Stimulated activated CD4-positive, alpha-beta T cell treated with anti-CD3 and anti-CD28 coated beads, Interleukin-15, amount 100 ng/mL, for 48 hours (primary cell): ENCODE results near the gene SFR1.

Source experiments
- DNase-seq, 2 donors: peaks; one replicate each; pipeline ENCODE4 v3.0.0-alpha.2; 2020; ENCODE audit warnings: low read depth in 2 of 2

Gene SFR1, protein sequence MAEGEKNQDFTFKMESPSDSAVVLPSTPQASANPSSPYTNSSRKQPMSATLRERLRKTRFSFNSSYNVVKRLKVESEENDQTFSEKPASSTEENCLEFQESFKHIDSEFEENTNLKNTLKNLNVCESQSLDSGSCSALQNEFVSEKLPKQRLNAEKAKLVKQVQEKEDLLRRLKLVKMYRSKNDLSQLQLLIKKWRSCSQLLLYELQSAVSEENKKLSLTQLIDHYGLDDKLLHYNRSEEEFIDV

DNA sequence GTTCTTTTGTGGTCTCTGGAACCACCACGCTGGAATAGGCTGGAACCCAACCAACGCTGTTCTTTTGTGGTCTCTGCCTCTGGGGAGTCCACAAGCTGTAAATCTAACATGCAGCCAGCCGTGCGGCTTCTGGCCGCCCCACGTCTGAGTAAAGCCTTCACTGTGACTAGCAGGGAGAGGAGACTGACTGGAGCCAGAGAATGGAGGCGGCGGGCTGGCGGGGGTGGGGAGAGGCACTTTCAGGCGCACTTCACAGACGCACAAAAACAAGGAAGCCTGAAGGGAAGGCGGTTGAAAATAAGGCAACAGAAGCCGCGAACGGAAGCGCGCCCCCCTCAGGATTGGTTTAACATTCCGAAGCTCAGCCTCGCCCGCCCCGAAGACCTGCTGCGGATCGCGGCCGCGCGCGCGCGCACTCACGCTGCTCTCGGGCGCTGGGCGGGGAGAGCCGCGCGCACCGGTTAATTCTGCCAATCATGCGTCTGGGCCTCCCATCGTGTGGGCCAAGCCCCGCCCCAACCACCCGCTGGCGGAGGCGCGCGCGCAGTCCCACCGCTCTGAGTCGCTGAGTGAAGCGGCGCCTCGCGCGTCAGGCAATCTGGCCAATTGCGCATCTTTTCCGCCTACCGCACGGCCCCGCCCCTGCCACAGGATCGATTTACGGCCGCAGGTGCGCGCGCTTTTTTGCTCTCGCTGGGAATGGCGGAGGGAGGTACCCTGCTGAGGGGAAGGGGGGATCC, at the start of gene SFR1:
Gene SFR1, plus strand, starts transcription at position 687 of the 740 bp plus-strand sequence. Its CDS starts 13 bp downstream, at position 700.
- DNase-seq: peak; percentile 97 to 98

DNA sequence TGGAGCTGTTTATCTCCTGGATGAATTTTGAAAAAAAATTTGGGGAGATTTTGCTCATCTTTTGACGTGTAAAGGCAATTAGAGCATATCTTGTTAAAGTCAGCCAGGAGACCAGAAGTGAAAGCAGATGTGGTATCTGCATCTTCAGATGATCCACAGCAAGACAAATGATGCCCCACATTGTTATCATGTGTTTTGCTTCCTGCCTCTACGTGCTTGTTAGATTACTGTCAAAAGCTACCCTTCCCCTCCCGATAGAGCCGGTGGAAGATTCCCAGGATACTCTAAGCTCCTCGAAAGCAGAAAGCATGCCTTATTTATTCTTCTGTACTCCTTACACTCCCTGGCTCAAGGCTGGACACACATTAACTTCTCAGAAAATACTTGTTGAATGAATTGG, 49.2 kb upstream of the SFR1 start:
- no peak for DNase-seq

DNA sequence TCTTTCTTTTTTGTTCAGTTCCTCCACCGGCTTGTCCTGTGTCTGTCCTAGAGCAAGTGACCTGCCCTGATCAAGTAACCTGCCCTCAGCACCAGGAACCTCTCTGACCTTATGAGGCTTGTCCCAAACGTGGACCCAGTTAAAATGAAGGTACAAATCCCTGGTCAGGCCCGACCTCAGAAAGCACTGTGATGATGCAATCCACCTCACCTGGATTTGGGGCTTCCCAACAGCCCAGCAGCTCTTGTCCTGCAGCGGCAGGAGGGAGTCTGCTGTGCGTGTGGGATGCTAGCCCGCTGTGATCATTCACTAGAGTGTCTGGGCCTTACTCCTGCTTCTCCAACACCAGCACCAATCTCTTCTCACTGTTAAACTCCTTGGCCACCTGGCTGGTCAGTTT, 47.5 kb upstream of the SFR1 start:
- DNase-seq: no peak

DNA sequence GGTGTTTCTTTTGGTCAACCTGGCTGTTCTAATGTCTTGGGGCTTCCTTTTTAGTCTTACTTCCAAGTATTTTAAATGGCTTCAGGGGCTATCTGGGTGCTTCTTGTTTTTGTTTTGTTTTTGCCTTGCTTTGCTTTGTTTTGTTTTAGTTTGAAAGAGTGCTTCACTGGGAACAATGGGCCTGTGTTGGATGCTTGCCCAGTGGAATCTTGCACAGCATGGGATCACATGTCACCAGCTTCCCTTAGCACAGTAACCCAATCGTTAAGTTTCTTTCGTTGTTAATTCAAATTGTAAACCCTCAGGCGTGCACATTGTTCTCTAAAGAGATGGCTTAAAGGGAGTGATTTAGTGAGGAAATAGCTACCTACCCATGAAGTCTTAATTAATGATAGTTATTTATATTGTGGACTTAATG, 45.2 kb upstream of the SFR1 start:
- DNase-seq: no peak

DNA sequence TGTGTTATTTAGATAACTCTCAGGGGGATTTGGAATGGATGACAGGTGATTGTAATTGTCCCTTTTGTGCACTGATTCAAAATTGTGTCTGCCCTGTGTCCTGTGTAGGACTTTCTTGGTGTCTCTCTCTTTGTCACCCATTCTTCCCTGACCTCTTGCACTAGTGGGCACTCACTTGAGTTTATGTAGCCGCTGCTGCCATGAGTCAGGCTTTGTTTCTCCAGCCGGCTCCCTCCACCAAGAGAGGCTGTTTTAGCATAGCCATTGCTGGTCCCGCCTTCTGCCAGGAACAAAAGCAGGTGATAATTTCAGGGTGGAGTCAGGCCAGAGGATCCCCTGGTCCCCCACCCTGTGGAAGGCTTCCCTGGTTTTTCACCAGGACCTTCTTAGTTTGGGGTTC, 44.7 kb upstream of the SFR1 start:
- DNase-seq: no peak

DNA sequence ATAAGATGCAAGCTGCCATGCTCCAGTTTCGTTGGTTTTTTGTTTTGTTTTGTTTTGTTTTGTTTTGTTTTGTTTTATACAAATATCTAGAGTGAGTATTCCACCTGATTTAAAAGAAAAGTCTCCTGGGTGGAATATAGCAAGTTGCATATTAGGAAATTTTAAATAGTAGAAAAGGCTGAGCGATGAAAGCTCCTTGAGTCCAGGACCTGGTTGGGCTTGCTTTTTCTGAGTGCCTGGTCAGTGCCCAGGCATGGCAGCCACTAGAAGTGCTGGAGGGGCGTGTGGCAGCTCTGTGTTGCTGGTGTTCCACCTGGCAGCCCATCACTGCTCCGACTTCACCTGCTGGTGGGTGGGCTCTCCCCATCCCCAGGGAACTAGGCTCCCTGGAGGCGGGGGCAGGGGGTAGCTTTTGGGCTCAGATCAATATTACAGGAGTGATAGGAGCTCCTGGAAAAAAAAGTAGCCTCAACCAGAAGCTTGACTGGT, 44.3 kb upstream of the SFR1 start:
- DNase-seq: no peak

DNA sequence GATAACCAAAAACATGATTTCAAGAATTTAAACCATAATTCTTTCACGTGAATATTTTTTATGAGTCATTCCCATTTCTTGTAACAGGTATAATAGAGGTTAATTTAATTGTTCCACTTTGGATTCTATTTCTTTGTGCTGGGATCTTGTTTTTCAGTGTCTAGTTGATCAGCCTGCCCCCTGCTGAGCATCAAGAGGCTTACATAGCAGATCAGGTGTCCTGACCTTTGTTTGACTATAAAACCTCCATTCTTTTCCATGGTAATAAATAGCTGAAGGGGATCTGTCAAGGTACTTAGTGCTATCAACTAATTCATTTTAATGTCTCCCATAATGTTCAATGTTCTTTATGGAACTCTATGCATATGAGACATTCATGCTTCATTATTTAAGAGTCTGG, 41.2 kb upstream of the SFR1 start:
- DNase-seq: no peak

DNA sequence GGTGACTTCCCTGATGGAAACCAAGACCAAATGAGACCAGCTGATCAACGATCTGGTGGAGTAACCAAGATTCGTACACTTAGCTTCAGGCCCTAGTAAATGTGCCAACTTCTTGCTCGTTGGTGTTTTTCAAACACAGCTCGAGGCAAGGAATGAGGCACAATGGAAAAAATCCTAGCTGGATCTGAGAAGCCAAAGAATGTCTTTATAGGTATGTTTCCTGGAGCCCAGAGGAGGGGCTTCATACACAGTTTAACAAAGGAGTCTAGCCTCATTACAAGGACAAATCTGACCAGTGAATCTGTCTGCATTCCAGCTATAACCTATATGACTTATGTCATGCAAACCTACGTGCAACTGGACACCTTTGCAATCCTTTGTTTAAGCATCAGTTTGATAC, 40.0 kb upstream of the SFR1 start:
- no peak for DNase-seq

DNA sequence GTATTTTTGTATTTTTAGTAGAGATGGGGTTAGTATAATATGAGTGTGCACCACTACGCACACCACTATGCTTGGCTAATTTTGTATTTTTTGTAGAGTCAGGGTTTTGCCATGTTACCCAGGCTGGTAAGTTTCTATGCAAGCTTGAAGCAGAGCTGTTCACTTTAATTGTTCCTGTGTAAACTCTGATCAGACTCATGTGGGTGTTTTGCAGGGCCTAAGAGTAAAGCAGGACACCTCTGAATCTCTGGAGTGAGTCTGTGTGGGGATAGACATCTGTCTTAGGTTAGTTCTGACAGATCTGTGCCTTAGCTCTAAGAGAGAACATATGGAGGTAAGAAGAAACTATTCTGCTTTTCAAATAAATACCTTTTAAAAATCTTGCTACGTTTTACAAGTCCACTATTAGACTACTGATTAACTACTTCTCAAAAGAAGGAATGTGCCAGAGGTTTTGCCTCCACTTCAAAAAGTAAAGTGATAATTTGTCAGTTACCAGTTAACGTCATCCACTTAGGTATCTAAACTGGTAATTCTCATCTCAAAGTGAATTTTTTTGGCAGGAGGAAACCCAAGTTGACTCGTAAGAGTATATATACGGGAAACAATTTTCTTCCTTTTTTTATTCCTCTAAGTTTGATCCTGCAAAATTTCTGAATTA, 37.4 kb upstream of the SFR1 start:
- no peak for DNase-seq

DNA sequence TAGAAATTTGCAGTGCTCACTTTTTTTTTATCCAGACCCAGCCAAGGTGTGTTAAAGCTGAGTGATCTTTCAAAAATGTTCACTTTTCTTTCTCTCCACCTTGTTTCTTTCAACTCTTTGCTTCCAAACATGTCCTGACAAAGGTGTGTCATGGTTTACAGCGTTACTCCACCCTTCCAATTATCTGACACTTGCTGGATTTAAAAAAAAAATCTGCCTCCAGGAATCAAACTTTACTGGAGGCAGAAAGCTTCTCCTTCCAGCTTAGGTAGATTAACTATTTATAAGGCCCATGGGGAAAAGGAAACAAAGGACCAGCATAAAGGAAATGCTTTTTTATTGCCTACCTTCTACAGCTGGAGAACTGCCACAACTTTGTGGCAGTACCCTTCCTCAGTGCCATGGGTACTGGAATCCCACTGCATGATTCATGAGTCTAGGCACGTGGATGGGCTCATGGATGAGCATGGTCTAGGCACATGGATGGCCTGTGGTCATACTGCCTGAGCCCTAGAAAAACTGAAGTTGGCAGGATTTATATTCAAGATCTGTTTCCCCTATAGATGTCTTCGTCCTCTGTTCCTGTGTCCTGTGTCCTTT, 36.1 kb upstream of the SFR1 start, which contains the start of gene COL17A1:
Gene COL17A1, minus strand, starts transcription at position 80 of the 600 bp plus-strand sequence. CDS start 5,207 bp downstream, outside the sequence.
- no peak for DNase-seq

DNA sequence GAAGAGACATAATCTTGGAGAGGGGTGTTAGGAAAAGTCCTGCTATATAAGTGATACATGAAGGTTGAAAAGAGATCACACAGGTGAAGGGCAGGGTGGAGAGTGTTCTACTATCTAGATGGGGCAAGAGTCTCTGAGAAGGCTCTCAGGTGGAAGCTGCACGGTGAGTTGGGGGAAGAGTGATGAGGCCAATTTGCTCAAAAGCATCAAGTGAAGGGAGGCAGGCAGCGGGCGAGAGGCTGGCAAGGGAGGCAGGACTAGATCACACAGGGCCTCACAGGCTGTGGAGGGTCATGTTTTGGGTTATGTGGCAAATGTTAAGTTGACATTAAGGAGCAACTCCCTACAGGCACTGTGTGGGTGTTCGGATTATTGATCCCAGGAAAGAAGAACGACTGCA, 33.7 kb upstream of the SFR1 start:
- DNase-seq: no peak

DNA sequence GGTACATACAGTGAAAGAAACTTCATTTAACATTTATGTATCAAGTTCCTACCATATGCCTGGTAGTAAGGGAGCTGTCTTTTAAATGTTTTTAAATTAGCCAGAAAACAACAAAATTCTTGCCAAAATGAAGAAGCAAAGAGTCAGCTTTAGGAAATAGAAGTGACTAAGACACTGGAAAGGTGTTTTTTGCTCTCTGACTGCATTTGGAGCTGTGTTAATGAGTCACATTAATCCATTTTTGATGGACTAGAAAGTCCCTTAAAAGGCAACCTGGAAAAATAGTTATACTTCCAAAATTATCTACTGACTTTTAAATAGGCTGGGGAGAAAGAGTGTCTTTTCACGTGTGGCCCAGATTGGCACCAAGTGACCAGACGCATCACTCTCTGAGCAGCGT, 32.4 kb upstream of the SFR1 start:
- DNase-seq: no peak

DNA sequence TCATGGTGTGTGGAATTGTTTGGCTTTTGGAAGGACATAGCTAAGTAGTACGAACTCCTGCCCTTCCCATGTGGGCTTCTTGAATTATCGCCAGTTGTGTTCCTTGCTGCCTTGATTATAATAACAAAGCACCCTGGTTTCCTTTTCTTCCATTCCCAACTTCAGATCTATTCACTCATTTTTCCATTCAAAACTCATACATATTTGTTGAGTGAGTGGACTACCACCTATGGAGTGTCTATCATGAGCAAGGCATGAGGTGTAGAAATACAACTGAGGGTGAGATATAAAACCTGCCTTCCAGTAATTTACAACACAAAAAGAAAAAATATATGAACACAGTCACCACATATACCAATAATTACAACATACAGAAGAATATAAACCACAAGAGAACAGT, 31.4 kb upstream of the SFR1 start:
- no peak for DNase-seq

DNA sequence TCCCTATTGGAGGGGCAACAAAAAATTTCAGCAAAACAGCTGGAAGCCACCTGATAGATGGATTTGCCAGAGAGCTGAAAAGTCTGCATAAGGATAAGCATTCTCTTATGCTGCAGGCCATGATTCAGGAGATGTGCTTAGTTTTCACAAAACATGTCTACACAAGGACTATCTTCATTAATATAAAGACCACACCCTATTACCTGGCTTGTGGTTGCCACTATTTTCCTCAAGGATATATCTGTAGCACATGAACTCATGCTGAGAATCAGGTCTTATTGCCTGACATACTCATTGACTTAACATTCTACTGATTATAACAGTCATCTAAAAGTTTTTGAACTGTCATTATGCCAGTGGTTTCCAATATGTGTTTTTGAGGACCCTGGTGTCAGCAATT, 29.2 kb upstream of the SFR1 start:
- no peak for DNase-seq

DNA sequence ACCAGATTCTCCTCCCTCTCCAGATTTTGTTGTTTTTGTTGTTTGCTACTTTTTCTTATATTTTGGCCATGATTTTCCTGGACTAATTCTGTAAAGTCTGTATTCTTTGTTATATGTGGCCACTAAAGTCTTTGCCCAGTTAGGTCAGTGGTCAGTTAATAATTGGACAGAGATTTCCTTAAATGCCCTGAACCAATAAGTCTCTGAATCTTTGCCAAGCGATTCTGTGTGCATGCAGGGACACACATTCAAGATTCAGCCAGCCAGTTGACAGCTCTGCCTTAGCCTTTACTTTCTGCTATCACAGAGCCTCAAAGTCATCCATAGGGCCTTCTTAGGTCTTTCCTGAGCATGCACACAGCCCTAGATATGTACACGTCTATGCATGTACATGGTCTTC, 25.3 kb upstream of the SFR1 start:
- DNase-seq: no peak

DNA sequence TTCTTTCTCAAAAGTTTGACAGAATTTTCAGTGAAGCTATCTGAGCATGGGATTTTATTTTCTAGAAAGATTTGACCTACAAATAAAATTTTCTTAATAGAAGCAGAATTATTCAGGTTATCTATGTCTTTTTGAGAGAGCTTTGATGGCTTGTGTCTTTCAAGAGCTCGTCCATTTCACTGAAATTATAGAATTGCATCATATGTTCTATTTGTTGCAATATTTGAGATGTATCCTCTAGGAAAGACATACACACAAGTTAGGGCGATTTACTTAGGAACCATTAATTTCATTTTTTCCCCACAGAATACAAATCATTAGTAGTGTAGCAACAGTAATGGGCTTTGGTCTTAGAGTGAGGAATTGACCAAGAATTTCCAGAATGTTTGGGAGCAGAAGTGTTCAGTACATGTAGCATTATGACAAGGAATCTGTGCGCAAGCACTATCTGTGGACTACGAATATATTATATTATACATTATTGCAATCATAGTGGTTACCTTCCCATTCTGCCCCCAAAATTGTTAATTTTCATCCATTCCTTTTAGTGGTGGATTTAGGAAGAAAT, 23.5 kb upstream of the SFR1 start:
- no peak for DNase-seq

DNA sequence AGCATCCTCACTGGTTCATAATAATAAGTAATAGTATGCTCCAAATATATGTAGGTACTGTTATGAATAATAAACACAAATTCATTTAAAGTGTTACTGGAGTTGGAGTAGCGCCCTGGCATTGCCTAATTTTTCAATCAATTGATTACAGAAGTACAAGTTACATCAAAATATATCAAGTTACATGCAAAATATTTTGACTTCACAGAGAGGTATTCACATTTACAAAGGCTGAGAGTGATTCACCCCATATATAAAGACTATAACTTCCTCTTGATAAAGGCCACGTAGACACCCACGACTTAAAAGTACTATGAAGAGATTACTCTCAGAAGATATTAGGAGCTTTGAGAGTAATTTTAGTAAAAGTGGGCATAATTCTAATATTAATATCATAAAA, 22.7 kb upstream of the SFR1 start:
- DNase-seq: no peak

DNA sequence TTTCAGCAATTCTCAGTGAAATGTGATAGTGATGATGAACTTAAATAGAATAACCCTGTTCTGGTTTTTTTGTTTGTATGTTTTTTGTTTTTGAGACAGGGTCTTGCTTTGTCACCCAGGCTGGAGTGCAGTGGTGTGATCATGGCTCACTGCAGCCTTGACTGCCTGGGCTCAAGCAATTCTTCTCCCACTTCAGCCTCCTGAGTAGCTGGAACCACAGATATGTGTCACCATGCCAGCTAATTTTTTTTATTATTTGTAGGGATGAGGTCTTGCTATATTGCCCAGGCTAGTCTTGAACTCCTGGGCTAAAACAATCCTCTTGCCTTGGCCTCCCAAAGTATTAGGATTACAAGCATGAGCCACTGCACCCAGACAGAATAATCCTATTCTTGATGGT, 22.0 kb upstream of the SFR1 start:
- DNase-seq: no peak

DNA sequence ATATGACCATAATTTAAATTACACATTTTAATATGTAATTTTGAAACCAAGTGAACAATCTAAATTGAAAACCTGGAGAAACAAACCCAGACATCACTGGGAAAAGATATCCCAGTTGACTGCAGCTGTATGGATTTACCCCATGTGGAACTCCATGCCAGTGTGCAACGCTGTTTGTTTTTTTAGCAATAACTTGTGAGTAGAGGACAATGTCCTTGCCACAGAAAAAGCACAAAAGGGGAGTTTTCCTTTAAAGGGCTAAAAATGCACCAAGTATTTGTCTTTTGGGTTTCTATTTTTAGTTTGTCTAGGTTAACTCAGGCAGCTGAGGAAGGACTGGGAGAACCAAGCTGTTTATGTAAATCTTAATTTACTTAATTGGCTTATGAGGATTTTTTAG, 21.2 kb upstream of the SFR1 start:
- no peak for DNase-seq

DNA sequence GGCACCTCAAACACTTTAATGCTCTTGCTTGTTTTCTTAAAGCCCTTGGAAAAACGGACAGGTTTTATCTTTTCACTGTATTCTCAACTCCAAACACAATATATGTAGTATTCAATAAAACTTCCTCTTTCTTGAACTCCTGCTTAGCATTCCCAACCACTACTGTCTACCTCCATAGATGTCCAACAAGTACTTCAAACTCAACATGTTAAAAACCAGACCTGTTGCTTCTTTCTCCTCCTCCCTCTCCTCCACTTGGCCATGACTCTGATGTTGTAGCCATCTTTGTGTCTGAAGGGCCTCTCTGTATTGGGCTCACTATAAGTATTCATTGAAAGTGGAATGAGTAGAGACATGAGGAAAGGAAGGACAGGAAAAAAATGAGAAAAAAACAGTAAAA, 20.1 kb upstream of the SFR1 start:
- no peak for DNase-seq

DNA sequence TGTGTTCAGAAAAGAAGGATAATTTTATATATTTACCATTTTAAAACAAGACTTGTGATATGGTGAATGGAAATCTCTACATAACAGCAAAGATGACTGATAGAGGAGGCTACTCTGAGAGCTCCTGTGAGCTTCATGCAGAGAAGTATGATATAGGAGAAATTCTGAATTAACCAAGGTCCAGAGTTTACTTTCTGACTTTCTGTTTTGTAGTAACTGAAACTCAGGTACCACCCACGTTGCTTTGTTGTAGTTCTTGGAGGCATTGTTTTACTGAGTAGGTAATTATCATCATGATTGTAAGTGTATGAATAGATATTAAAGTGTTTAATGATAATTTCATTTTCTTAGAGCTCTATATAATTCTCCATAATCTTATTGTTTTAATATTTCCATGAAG, 18.0 kb upstream of the SFR1 start:
- no peak for DNase-seq

DNA sequence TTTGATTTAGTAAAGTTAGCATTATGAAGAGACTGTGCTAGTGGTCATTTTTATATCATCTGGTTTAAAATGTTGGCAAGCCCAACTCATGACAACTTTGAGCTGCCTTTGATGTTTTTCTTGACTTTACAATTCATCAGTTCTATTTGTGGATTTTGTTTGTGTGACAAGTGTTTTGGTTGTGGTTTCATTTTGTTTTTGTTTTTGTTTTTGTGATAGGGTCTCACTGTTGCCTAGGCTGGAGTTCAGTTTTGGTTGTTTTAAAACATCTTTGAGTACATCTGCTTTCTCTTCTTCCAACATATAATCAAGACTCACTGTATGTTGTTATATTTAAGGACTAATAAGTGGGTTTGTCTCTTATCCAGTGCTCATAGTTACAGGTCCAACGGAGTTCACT, 17.6 kb upstream of the SFR1 start:
- DNase-seq: no peak
